HEK293T (cell line): Measurements from ENCODE around the gene CRIM1.

ENCODE experiments used
- CTCF ChIA-PET: fragments of 350-600 bp; formaldehyde crosslinking; extraction: SDS; loops from one replicate; lab custom pipeline; 2021; ENCODE audit warnings: antibody characterized with exemption, inconsistent platforms; lab: Yijun Ruan, JAX
- POLR2A ChIA-PET: fragments of 350-600 bp; formaldehyde crosslinking; extraction: SDS; loops from one replicate; lab custom pipeline; 2020; ENCODE audit warnings: antibody characterized with exemption, inconsistent platforms; lab: Yijun Ruan, JAX
- DNase-seq: peaks from one replicate; pipeline ENCODE4 v3.0.0; 2012; ENCODE audit warnings: mixed read lengths; ENCODE audit errors: extremely low spot score
- ARNT ChIP-seq: fragments of 450-650 bp; IDR thresholded peaks from 2 replicates; pipeline ENCODE4 v1.6.1; 2017; ENCODE audit warnings: mild to moderate bottlenecking
- BHLHE40 ChIP-seq: fragments of 450-650 bp; IDR thresholded peaks from 2 replicates; pipeline ENCODE4 v1.6.1; 2016; ENCODE audit warnings: mild to moderate bottlenecking, moderate library complexity, borderline replicate concordance
- CTBP1 ChIP-seq: fragments of 450-650 bp; IDR thresholded peaks from 2 replicates; pipeline ENCODE4 v1.6.1; 2016; ENCODE audit warnings: borderline replicate concordance
- ELF4 ChIP-seq: fragments of 450-650 bp; IDR thresholded peaks from 2 replicates; pipeline ENCODE4 v1.6.1; 2017; ENCODE audit warnings: antibody characterized with exemption
- FOXA1 ChIP-seq: fragments of 450-650 bp; IDR thresholded peaks from 2 replicates; pipeline ENCODE4 v1.6.1; 2016; ENCODE audit warnings: mild to moderate bottlenecking
- FOXK2 ChIP-seq: fragments of 450-650 bp; IDR thresholded peaks from 2 replicates; pipeline ENCODE4 v1.6.1; 2016; ENCODE audit warnings: mild to moderate bottlenecking
- FOXM1 ChIP-seq: fragments of 450-650 bp; IDR thresholded peaks from 2 replicates; pipeline ENCODE4 v1.6.1; 2017; ENCODE audit warnings: mild to moderate bottlenecking, borderline replicate concordance
- HDGF ChIP-seq: fragments of 450-650 bp; IDR thresholded peaks from 2 replicates; pipeline ENCODE4 v1.6.1; 2017; ENCODE audit warnings: antibody characterized with exemption, borderline replicate concordance
- L3MBTL2 ChIP-seq: fragments of 450-650 bp; conservative IDR thresholded peaks from 2 replicates; pipeline ENCODE4 v1.6.1; 2016; ENCODE audit warnings: mild to moderate bottlenecking
- LEF1 ChIP-seq: fragments of 450-650 bp; IDR thresholded peaks from 2 replicates; pipeline ENCODE4 v1.6.1; 2017; ENCODE audit warnings: mild to moderate bottlenecking, borderline replicate concordance
- NFRKB ChIP-seq: fragments of 450-650 bp; IDR thresholded peaks from 2 replicates; pipeline ENCODE4 v1.6.1; 2016; ENCODE audit warnings: mild to moderate bottlenecking, moderate library complexity
- PKNOX1 ChIP-seq: fragments of 450-650 bp; IDR thresholded peaks from 2 replicates; pipeline ENCODE4 v1.6.1; 2016
- SP1 ChIP-seq: fragments of 450-650 bp; IDR thresholded peaks from 2 replicates; pipeline ENCODE4 v1.6.1; 2017
- SUZ12 ChIP-seq: fragments of 450-650 bp; IDR thresholded peaks from 2 replicates; pipeline ENCODE4 v1.6.1; 2016; ENCODE audit warnings: mild to moderate bottlenecking
- TARDBP ChIP-seq: fragments of 450-650 bp; IDR thresholded peaks from 2 replicates; pipeline ENCODE4 v1.6.1; 2016
- ZNF384 ChIP-seq: fragments of 450-650 bp; IDR thresholded peaks from 2 replicates; pipeline ENCODE4 v1.6.1; 2016

The CRIM1 gene

GRCh38 chr2:36511858-36512603, 156.5 kb downstream of the CRIM1 start:
- CTCF ChIA-PET, result interaction anchor here (0.9 kb wide), 1 partner anchor 159 kb away, joined by 3 read pairs; no protein-coding TSS in a partner anchor
- TF ChIP-seq FOXK2 (no peak), SP1 (no peak), L3MBTL2 (no peak)
- no peak for DNase-seq

GRCh38 chr2:36512705-36513104, 157.1 kb downstream of the CRIM1 start:
- DNase-seq, result no peak
- TF ChIP-seq PKNOX1 (no peak), ZNF384 (no peak), SP1 (no peak), BHLHE40 (no peak), FOXM1 (no peak), TARDBP (no peak), L3MBTL2 (no peak), ELF4 (no peak), NFRKB (no peak), HDGF (no peak), FOXA1 (no peak), ARNT (no peak), LEF1 (no peak), FOXK2 (no peak), SUZ12 (no peak), CTBP1 (no peak)
- ChIA-PET CTCF (interaction anchor here (0.9 kb wide), 1 partner anchor 160 kb away, joined by 3 read pairs; no protein-coding TSS in a partner anchor), POLR2A (no interaction called here)

More at GRCh38 chr2:36511858-36512603, 156.5 kb downstream of the CRIM1 start:
- POLR2A ChIA-PET, result no interaction called here

GRCh38 chr2:36513661-36514060, 158.1 kb downstream of the CRIM1 start:
- CTCF ChIA-PET, result no interaction called here
- TF ChIP-seq BHLHE40 (no peak), PKNOX1 (no peak), LEF1 (no peak), NFRKB (no peak), TARDBP (no peak), FOXM1 (no peak)
- POLR2A ChIA-PET, result no interaction called here

GRCh38 chr2:36515538-36515937, 160.0 kb downstream of the CRIM1 start:
- POLR2A ChIA-PET, result no interaction called here
- no peak for TF ChIP-seq SUZ12
- TF ChIP-seq L3MBTL2, result no peak
- TF ChIP-seq FOXK2, result no peak
- no peak for TF ChIP-seq BHLHE40
- no peak for TF ChIP-seq ELF4
- TF ChIP-seq NFRKB, result no peak
- TF ChIP-seq HDGF, result no peak
- no peak for DNase-seq
- CTCF ChIA-PET, result interaction anchor here (0.6 to 0.7 kb wide), 2 partner anchors 10 to 55 kb away, joined by 3 read pairs; no protein-coding TSS in a partner anchor

More at GRCh38 chr2:36513661-36514060, 158.1 kb downstream of the CRIM1 start:
- no peak for DNase-seq

- TF ChIP-seq NFRKB (no peak), PKNOX1 (no peak), LEF1 (no peak), SUZ12 (no peak), BHLHE40 (no peak), ARNT (no peak), L3MBTL2 (no peak), HDGF (no peak), FOXM1 (no peak), FOXA1 (no peak)
- DNase-seq, result no peak
- ChIA-PET POLR2A (no interaction called here), CTCF (interaction anchor here (0.7 kb wide), 1 partner anchor 56 kb away, joined by 3 read pairs; no protein-coding TSS in a partner anchor)
Observed at GRCh38 chr2:36516136-36516870, 160.7 kb downstream of the CRIM1 start.

GRCh38 chr2:36520431-36520830, 164.9 kb downstream of the CRIM1 start:
- TF ChIP-seq ARNT, result no peak
- no peak for TF ChIP-seq FOXA1
- TF ChIP-seq SP1, result no peak
- TF ChIP-seq BHLHE40, result no peak
- no peak for TF ChIP-seq NFRKB
- no peak for TF ChIP-seq FOXK2
- TF ChIP-seq CTBP1, result no peak
- no peak for TF ChIP-seq TARDBP
- TF ChIP-seq ELF4, result no peak
- no peak for TF ChIP-seq SUZ12
- no peak for TF ChIP-seq FOXM1
- no peak for TF ChIP-seq HDGF
- TF ChIP-seq PKNOX1, result no peak
- no peak for TF ChIP-seq LEF1
- TF ChIP-seq ZNF384, result no peak
- TF ChIP-seq L3MBTL2, result no peak
- DNase-seq, result no peak
- ChIA-PET POLR2A (no interaction called here), CTCF (no interaction called here)
